NCI-H2171 (cell line): ENCODE measurements around the gene TMEM138.

Source experiments
- DNase-seq: peaks from one replicate; lab custom pipeline; 2025; lab: John Stamatoyannopoulos, UW

The TMEM138 gene

DNA sequence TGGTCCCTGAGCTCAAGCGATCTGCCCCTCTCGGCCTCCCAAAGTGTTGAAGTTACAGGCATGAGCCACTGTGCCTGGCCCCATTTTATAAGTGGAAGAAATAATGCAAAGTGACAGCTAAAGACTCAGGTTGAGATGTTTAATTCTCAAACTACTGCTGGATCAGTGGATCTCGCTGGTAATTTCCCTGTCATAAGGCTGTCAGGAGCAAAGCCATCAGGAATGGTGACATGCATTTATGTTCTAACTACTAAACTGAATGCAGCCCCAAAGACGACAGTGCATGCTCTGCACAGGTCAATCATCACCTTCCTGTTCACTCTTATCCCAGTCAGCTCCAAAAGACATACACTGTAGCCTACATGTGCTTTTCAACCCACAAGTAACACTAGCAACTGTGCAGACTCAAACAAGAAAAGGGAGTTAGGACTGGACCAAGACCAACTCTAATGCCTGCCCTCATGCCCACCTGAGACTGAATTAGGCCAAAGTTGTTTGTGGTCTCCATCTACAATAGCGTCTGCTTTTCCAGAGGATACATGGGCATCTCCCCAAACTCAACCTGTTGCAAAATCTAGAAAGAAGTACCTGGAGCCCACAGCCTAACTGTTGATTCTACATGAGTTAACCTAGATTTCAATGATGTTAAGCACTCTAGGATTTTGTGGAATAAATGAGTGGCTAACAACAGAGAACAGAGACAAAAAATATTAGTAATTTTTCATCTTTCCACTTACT is 45.0 kb downstream of the TMEM138 start:
- no peak for DNase-seq

DNA sequence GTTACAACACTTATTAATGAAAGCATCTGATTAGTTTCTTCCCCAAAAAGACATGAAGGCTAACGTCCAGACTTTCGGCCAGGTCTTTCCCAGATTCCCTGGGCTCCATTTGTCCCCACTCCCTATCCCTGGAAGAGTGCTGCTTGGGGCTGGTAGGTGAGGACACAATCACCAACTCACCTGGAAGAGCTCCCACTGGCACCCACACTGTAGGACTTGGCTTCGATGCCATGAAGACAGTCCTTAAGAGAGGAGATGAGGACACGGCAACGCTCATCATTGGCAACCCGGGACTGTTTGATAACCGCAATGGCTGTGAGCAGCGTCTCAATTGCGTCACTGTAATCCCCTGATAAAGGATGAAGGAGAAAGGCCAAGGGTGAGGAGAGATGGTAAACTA is 49.4 kb downstream of the TMEM138 start:
- DNase-seq, result no peak

- DNase-seq, result no peak
Observed at GRCh38 chr11:61413496-61413895, 51.3 kb downstream of the TMEM138 start.

GRCh38 chr11:61414547-61414946 is 52.4 kb downstream of the TMEM138 start:
- no peak for DNase-seq

DNA sequence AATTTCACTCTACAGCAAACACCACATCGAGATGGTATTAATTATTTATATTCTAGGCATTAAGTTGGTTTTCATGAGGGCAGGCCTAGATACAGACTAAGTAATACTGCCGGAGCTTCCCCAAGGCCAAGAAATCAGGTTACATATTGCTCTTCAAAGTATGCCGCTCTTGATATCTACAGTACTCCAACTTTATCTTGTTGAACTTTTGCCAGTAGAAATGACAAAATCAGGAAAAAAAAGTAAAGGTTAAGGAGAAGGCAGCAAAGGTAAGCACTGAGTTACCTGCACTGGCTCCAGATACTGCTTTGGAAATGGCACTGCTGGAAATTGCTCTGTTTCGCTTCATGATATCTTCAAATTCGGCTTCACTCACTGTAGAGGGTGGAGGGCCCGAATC is 53.2 kb downstream of the TMEM138 start:
- DNase-seq, result no peak

GRCh38 chr11:61416941-61417340 is 54.8 kb downstream of the TMEM138 start:
- no peak for DNase-seq

GRCh38 chr11:61417670-61418069 is 55.5 kb downstream of the TMEM138 start:
- DNase-seq, result no peak

- DNase-seq, result no peak
Observed at GRCh38 chr11:61418136-61418535, 56.0 kb downstream of the TMEM138 start.
